Astrocyte (in vitro differentiated cells and primary cell): ENCODE measurements around the gene VDR. TPM values are rescaled to one million over a fixed set of nuclear protein-coding genes. Genes with fewer than 3 reads are reported as not detected.

Source experiments
- DNase-seq: peaks from one replicate; pipeline ENCODE4 v3.0.0-alpha.2; 2010; ENCODE audit warnings: low read depth
- FAIRE-seq: peaks from 2 replicates; lab custom pipeline; 2011; peaks lifted over from hg19 to GRCh38; lab: Jason Lieb, UNC
- H2AFZ ChIP-seq: 2 replicates; pipeline ENCODE4 v1.6.0; 2012; ENCODE audit warnings: low read depth, low read length, inconsistent platforms
- H3K27ac ChIP-seq: 2 replicates; pipeline ENCODE4 v1.5.1; 2011; ENCODE audit warnings: low read depth, low read length, inconsistent platforms
- H3K27me3 ChIP-seq: 2 replicates; pipeline ENCODE4 v1.6.0; 2011; ENCODE audit warnings: low read length, inconsistent platforms; ENCODE audit not compliant: insufficient read depth
- H3K36me3 ChIP-seq: 2 replicates; pipeline ENCODE4 v1.5.1; 2011; ENCODE audit warnings: low read length, inconsistent platforms; ENCODE audit not compliant: insufficient read depth
- H3K4me1 ChIP-seq: 2 replicates; pipeline ENCODE4 v1.5.1; 2011; ENCODE audit warnings: low read length, inconsistent platforms; ENCODE audit not compliant: insufficient read depth
- H3K4me2 ChIP-seq: 2 replicates; pipeline ENCODE4 v1.6.0; 2012; ENCODE audit warnings: low read length, inconsistent platforms
- H3K4me3 ChIP-seq: 2 replicates; pipeline ENCODE4 v1.5.1; 2011; ENCODE audit warnings: low read depth, mild to moderate bottlenecking, low read length, inconsistent platforms; ENCODE audit not compliant: insufficient read depth
- H3K79me2 ChIP-seq: 2 replicates; pipeline ENCODE4 v1.6.0; 2012; ENCODE audit warnings: mild to moderate bottlenecking, low read length, inconsistent platforms; ENCODE audit not compliant: insufficient read depth
- H3K9ac ChIP-seq: 2 replicates; pipeline ENCODE4 v1.6.0; 2012; ENCODE audit warnings: mild to moderate bottlenecking, low read length, inconsistent platforms
- H3K9me3 ChIP-seq: 2 replicates; pipeline ENCODE4 v1.5.1; 2012; ENCODE audit warnings: low read depth, mild to moderate bottlenecking, low read length, inconsistent platforms; ENCODE audit not compliant: insufficient read depth
- H4K20me1 ChIP-seq: 2 replicates; pipeline ENCODE4 v1.6.0; 2012; ENCODE audit warnings: low read length, inconsistent platforms; ENCODE audit not compliant: insufficient read depth
- H3K27ac Mint-ChIP-seq: one replicate; pipeline ENCODE4 v1.8.0; 2021; ENCODE audit warnings: mild to moderate bottlenecking, mixed read lengths; ENCODE audit not compliant: unreplicated experiment
- H3K27me3 Mint-ChIP-seq: one replicate; pipeline ENCODE4 v1.8.0; 2021; ENCODE audit warnings: low read depth, mixed read lengths; ENCODE audit not compliant: unreplicated experiment
- H3K36me3 Mint-ChIP-seq: one replicate; pipeline ENCODE4 v1.8.0; 2021; ENCODE audit warnings: low read depth, mixed read lengths; ENCODE audit not compliant: unreplicated experiment
- H3K4me1 Mint-ChIP-seq: one replicate; pipeline ENCODE4 v1.8.0; 2021; ENCODE audit warnings: low read depth, mixed read lengths; ENCODE audit not compliant: unreplicated experiment
- H3K4me3 Mint-ChIP-seq: one replicate; pipeline ENCODE4 v1.8.0; 2021; ENCODE audit warnings: mild to moderate bottlenecking, moderate library complexity, mixed read lengths; ENCODE audit not compliant: unreplicated experiment
- H3K9me3 Mint-ChIP-seq: one replicate; pipeline ENCODE4 v1.8.0; 2021; ENCODE audit warnings: mild to moderate bottlenecking, mixed read lengths; ENCODE audit not compliant: unreplicated experiment
- CTCF ChIP-seq: IDR thresholded peaks from 2 replicates; pipeline ENCODE4 v1.5.1; 2011; ENCODE audit warnings: low read depth, mild to moderate bottlenecking, inconsistent platforms, low read length, moderate library complexity; ENCODE audit not compliant: insufficient read depth
- EZH2 ChIP-seq: IDR thresholded peaks from 2 replicates; pipeline ENCODE4 v1.6.1; 2012; ENCODE audit warnings: mild to moderate bottlenecking, low read length, inconsistent platforms; ENCODE audit not compliant: insufficient read depth
- total RNA-seq: library from RNA; stranded (reverse); gene quantifications from 2 replicates; pipeline ENCODE4 v1.2.1, GENCODE V29; 2021

VDR gene
- total RNA-seq, 1 donor from 2014 or later: 6.6 TPM

- no peak overlapping the region for H3K27ac ChIP-seq
- H3K9ac ChIP-seq: no peak overlapping the region
- DNase-seq (no peak), FAIRE-seq (no peak)
- no peaks in the 10 kb centered on the region for H3K27me3 ChIP-seq
- no peak overlapping the region for H3K4me2 ChIP-seq
- no peaks in the 10 kb centered on the region for H3K79me2 ChIP-seq
- Mint-ChIP-seq H3K27me3 (peaks cover 30% of the 10 kb centered on the region), H3K9me3 (peaks cover 4% of the 10 kb centered on the region), H3K36me3 (peaks cover 30% of the 10 kb centered on the region), H3K4me3 (peak overlapping the region; percentile 45), H3K27ac (no peak overlapping the region), H3K4me1 (peaks cover 24% of the 10 kb centered on the region)
- no peaks in the 10 kb centered on the region for H4K20me1 ChIP-seq
- no peaks in the 10 kb centered on the region for H3K9me3 ChIP-seq
- peaks cover 9% of the 10 kb centered on the region for H3K4me1 ChIP-seq
- H3K36me3 ChIP-seq: no peaks in the 10 kb centered on the region
- H2AFZ ChIP-seq: no peak overlapping the region
- no peak overlapping the region for H3K4me3 ChIP-seq
- TF ChIP-seq CTCF (no peak), EZH2 (no peak)
Measured at GRCh38 chr12:47846294-47846996, 58.3 kb downstream of the VDR start.

GRCh38 chr12:47845081-47845480 is 59.7 kb downstream of the VDR start:
- peaks cover 17% of the 10 kb centered on the region for H3K4me1 Mint-ChIP-seq
- H3K4me3 ChIP-seq: no peak overlapping the region
- no peak overlapping the region for H3K9ac ChIP-seq
- FAIRE-seq (no peak), DNase-seq (no peak)
- H3K4me3 Mint-ChIP-seq: no peak overlapping the region
- H3K27me3 Mint-ChIP-seq: peaks cover 35% of the 10 kb centered on the region
- no peak for TF ChIP-seq EZH2
- TF ChIP-seq CTCF: no peak
- H3K27ac ChIP-seq: no peak overlapping the region
- H3K4me1 ChIP-seq: peaks cover 9% of the 10 kb centered on the region
- H3K9me3 ChIP-seq: no peaks in the 10 kb centered on the region
- no peaks in the 10 kb centered on the region for H3K36me3 ChIP-seq
- no peak overlapping the region for H2AFZ ChIP-seq
- no peaks in the 10 kb centered on the region for H4K20me1 ChIP-seq
- no peak overlapping the region for H3K27ac Mint-ChIP-seq
- no peaks in the 10 kb centered on the region for H3K79me2 ChIP-seq
- peaks cover 24% of the 10 kb centered on the region for H3K36me3 Mint-ChIP-seq
- H3K27me3 ChIP-seq: peaks cover 3% of the 10 kb centered on the region
- H3K4me2 ChIP-seq: no peak overlapping the region
- H3K9me3 Mint-ChIP-seq: peaks cover 3% of the 10 kb centered on the region
